OCI-LY1 (cell line): ENCODE results near the gene CEP104.

Source experiments
- H2AFZ ChIP-seq: fragments of 200-600 bp; sonication (generic), shearing (Covaris generic); 2 replicates; pipeline ENCODE4 v1.6.0; 2014; ENCODE audit warnings: antibody characterized with exemption, mild to moderate bottlenecking, low read length
- H3F3A ChIP-seq: fragments of 200-600 bp; sonication (generic), shearing (Covaris generic); 2 replicates; pipeline ENCODE4 v1.6.0; 2014; ENCODE audit warnings: mild to moderate bottlenecking, antibody characterized with exemption, low read length, moderate library complexity; ENCODE audit not compliant: insufficient read depth
- H3K27ac ChIP-seq: fragments of 200-600 bp; sonication (generic); 2 replicates; pipeline ENCODE4 v1.5.1; 2014; ENCODE audit warnings: low read length, mixed run types, mild to moderate bottlenecking, low read depth; ENCODE audit not compliant: poor library complexity, severe bottlenecking
- H3K27me3 ChIP-seq: fragments of 200-600 bp; sonication (generic); 2 replicates; pipeline ENCODE4 v1.6.0; 2014; ENCODE audit warnings: antibody characterized with exemption, mild to moderate bottlenecking, low read length, moderate library complexity; ENCODE audit not compliant: insufficient read depth
- H3K36me3 ChIP-seq: fragments of 200-600 bp; sonication (generic); 2 replicates; pipeline ENCODE4 v1.6.1; 2014; ENCODE audit warnings: mild to moderate bottlenecking, antibody characterized with exemption, low read length, moderate library complexity, mixed read lengths; ENCODE audit not compliant: insufficient read depth
- H3K4me1 ChIP-seq: fragments of 200-600 bp; sonication (generic); 2 replicates; pipeline ENCODE4 v1.5.1; 2014; ENCODE audit warnings: mild to moderate bottlenecking, low read length, moderate library complexity; ENCODE audit not compliant: insufficient read depth, severe bottlenecking
- H3K4me2 ChIP-seq: fragments of 200-600 bp; sonication (generic), shearing (Covaris generic); 2 replicates; pipeline ENCODE4 v1.6.1; 2014; ENCODE audit warnings: low read length
- H3K4me3 ChIP-seq: fragments of 200-600 bp; sonication (generic); 2 replicates; pipeline ENCODE4 v1.5.1; 2014; ENCODE audit warnings: low read length, low read depth, mild to moderate bottlenecking, mixed read lengths; ENCODE audit not compliant: poor library complexity, severe bottlenecking
- H3K79me2 ChIP-seq: fragments of 200-600 bp; shearing (Covaris generic); 2 replicates; pipeline ENCODE4 v1.6.1; 2016; ENCODE audit warnings: mixed run types, low read length, mixed read lengths; ENCODE audit not compliant: insufficient read depth
- H3K9ac ChIP-seq: fragments of 200-600 bp; sonication (generic), shearing (Covaris generic); 2 replicates; pipeline ENCODE4 v1.6.1; 2014; ENCODE audit warnings: mild to moderate bottlenecking, low read length, mixed read lengths
- H3K9me2 ChIP-seq: fragments of 200-600 bp; sonication (generic), shearing (Covaris generic); 2 replicates; pipeline ENCODE4 v1.6.1; 2014; ENCODE audit warnings: low read depth, mild to moderate bottlenecking, low read length, mixed read lengths
- H3K9me3 ChIP-seq: fragments of 200-600 bp; shearing (Covaris generic); 2 replicates; pipeline ENCODE4 v1.6.1; 2014; ENCODE audit warnings: low read length, mixed read lengths
- H4K20me1 ChIP-seq: fragments of 200-600 bp; sonication (generic), shearing (Covaris generic); 2 replicates; pipeline ENCODE4 v1.6.0; 2016; ENCODE audit warnings: mild to moderate bottlenecking, low read length; ENCODE audit not compliant: insufficient read depth
- EZH2 ChIP-seq: fragments of 200-600 bp; sonication (generic), shearing (Covaris generic); IDR thresholded peaks from 2 replicates; pipeline ENCODE4 v1.8.0; 2017; ENCODE audit warnings: borderline replicate concordance, mixed run types, mild to moderate bottlenecking, antibody characterized with exemption, low read length, moderate library complexity, mixed read lengths
- TF ChIP-seq, protein P1 (sequence below): fragments of 200-600 bp; sonication (generic), shearing (Covaris generic); IDR thresholded peaks from 2 replicates; pipeline ENCODE4 v1.5.1; 2017; ENCODE audit warnings: mild to moderate bottlenecking, antibody characterized with exemption, low read length, moderate library complexity, mixed read lengths

Gene CEP104

DNA sequence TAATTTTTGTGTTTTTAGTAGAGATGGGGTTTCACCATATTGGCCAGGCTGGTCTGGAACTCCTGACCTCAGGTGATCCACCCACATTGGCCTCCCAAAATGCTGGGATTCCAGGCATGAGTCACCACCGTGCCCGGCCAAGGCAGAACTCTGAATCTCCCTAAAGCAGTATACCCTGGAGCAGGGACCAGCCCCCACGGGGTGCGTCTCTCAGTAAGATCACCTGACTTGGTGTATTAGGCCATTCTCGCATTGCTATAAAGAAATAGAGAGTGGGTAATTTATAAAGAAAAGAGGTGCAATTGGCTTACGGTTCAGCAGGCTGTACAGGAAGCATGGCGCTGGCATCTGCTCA lies 14.4 kb upstream of the CEP104 start:
- Histone ChIP-seq H3K27ac (no peak overlapping the region), H3K9me3 (no peaks in the 10 kb centered on the region), H3K36me3 (peaks cover 88% of the 10 kb centered on the region), H3K4me1 (no peaks in the 10 kb centered on the region), H4K20me1 (no peaks in the 10 kb centered on the region), H3F3A (no peaks in the 10 kb centered on the region), H2AFZ (no peak overlapping the region), H3K79me2 (no peaks in the 10 kb centered on the region), H3K27me3 (no peaks in the 10 kb centered on the region), H3K9me2 (no peaks in the 10 kb centered on the region), H3K9ac (no peak overlapping the region), H3K4me3 (no peak overlapping the region), H3K4me2 (no peak overlapping the region)
- TF ChIP-seq EZH2 = no peak
- TF ChIP-seq, protein P1, sequence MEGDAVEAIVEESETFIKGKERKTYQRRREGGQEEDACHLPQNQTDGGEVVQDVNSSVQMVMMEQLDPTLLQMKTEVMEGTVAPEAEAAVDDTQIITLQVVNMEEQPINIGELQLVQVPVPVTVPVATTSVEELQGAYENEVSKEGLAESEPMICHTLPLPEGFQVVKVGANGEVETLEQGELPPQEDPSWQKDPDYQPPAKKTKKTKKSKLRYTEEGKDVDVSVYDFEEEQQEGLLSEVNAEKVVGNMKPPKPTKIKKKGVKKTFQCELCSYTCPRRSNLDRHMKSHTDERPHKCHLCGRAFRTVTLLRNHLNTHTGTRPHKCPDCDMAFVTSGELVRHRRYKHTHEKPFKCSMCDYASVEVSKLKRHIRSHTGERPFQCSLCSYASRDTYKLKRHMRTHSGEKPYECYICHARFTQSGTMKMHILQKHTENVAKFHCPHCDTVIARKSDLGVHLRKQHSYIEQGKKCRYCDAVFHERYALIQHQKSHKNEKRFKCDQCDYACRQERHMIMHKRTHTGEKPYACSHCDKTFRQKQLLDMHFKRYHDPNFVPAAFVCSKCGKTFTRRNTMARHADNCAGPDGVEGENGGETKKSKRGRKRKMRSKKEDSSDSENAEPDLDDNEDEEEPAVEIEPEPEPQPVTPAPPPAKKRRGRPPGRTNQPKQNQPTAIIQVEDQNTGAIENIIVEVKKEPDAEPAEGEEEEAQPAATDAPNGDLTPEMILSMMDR = no peak

DNA sequence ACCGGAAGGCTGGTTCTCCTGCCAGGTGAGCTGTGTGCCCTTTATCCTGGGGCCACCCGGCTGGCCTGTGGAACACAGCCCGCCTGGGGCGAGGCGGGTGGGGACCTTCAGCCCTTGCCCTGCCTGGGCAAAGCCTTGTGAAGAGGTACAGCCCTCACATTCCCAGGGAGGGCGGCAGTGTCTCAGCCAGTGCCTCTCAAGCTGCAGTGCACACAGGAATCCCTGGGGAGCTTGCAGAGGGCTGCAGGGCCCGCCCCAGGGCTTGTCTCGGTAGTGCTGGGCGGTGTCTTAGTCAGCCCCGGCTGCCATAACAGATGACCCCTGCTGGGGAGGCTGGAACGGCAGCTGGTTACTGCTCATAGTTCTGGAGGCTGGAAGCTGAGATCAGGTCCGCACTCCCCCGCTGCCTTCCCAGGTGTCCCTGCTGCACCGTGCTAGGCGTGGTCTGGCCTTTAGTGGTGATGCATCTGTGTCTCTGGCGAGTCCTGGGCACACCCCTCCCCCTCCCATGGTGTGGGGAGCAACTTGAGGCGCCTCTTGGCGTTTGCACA lies 12.8 kb upstream of the CEP104 start:
- H3K9ac ChIP-seq = no peak overlapping the region
- no peaks in the 10 kb centered on the region for H3K9me2 ChIP-seq
- H3F3A ChIP-seq = no peaks in the 10 kb centered on the region
- no peaks in the 10 kb centered on the region for H3K79me2 ChIP-seq
- H3K27me3 ChIP-seq = no peaks in the 10 kb centered on the region
- H2AFZ ChIP-seq = no peak overlapping the region
- TF ChIP-seq EZH2 = no peak
- TF ChIP-seq, protein P1 = peak; percentile 14; the same call in 1 of the 2 replicates
- no peak overlapping the region for H3K27ac ChIP-seq
- H4K20me1 ChIP-seq = no peaks in the 10 kb centered on the region
- no peak overlapping the region for H3K4me3 ChIP-seq
- peaks cover 3% of the 10 kb centered on the region for H3K4me1 ChIP-seq
- H3K36me3 ChIP-seq = peaks cover 73% of the 10 kb centered on the region
- H3K4me2 ChIP-seq = no peak overlapping the region
- H3K9me3 ChIP-seq = no peaks in the 10 kb centered on the region

GRCh38 chr1:3868464-3869006 lies 11.5 kb upstream of the CEP104 start:
- no peak overlapping the region for H3K4me2 ChIP-seq
- H3K27ac ChIP-seq = no peak overlapping the region
- peaks cover 7% of the 10 kb centered on the region for H3K4me1 ChIP-seq
- H3K9me3 ChIP-seq = no peaks in the 10 kb centered on the region
- no peaks in the 10 kb centered on the region for H3K27me3 ChIP-seq
- no peak for TF ChIP-seq EZH2
- TF ChIP-seq, protein P1 = no peak
- no peaks in the 10 kb centered on the region for H4K20me1 ChIP-seq
- H3K36me3 ChIP-seq = peaks cover 64% of the 10 kb centered on the region
- no peaks in the 10 kb centered on the region for H3F3A ChIP-seq
- H3K4me3 ChIP-seq = no peak overlapping the region
- no peak overlapping the region for H2AFZ ChIP-seq
- no peaks in the 10 kb centered on the region for H3K9me2 ChIP-seq
- H3K9ac ChIP-seq = no peak overlapping the region
- no peaks in the 10 kb centered on the region for H3K79me2 ChIP-seq
